ENCODE measurements around the gene MGAT5B.

Gene MGAT5B

GRCh38 chr17:76893623-76894334 is 25.6 kb downstream of the MGAT5B start:
- no peak overlapping the region for H3K4me3 ChIP-seq (ENCODE audit: low read depth, low read length)
- TF ChIP-seq, protein P1, sequence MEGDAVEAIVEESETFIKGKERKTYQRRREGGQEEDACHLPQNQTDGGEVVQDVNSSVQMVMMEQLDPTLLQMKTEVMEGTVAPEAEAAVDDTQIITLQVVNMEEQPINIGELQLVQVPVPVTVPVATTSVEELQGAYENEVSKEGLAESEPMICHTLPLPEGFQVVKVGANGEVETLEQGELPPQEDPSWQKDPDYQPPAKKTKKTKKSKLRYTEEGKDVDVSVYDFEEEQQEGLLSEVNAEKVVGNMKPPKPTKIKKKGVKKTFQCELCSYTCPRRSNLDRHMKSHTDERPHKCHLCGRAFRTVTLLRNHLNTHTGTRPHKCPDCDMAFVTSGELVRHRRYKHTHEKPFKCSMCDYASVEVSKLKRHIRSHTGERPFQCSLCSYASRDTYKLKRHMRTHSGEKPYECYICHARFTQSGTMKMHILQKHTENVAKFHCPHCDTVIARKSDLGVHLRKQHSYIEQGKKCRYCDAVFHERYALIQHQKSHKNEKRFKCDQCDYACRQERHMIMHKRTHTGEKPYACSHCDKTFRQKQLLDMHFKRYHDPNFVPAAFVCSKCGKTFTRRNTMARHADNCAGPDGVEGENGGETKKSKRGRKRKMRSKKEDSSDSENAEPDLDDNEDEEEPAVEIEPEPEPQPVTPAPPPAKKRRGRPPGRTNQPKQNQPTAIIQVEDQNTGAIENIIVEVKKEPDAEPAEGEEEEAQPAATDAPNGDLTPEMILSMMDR (IDR thresholded peaks at IDR 0.05; ENCODE audit: low read depth, low read length) = no peak

DNA sequence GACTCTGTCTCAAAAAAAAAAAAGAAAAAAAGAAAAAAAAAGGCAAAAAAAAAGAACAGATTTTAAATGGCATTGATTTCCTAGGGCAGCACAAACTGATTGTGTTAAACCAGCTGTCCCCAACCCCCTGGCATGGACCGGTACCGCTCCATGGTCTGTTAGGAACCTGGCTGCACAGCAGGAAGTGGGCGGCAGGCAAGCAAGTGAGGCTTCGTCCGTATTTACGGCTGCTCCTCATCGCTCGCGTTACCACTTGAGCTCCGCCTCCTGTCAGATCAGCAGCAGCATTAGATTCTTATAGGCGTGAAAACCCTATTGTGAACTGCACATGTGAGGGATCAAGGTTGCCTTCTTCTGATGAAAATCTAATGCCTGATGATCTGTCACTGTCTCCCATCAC is 26.6 kb downstream of the MGAT5B start:
- H3K4me3 ChIP-seq (ENCODE audit: low read depth, low read length) = no peak overlapping the region

GRCh38 chr17:76897023-76897422 is 28.8 kb downstream of the MGAT5B start:
- TF ChIP-seq, protein P1 (IDR thresholded peaks at IDR 0.05; ENCODE audit: low read depth, low read length) = no peak
- no peak overlapping the region for H3K4me3 ChIP-seq (ENCODE audit: low read depth, low read length)

More for the DNA sequence above, 26.6 kb downstream of the MGAT5B start:
- TF ChIP-seq, protein P1 (IDR thresholded peaks at IDR 0.05; ENCODE audit: low read depth, low read length) = no peak

DNA sequence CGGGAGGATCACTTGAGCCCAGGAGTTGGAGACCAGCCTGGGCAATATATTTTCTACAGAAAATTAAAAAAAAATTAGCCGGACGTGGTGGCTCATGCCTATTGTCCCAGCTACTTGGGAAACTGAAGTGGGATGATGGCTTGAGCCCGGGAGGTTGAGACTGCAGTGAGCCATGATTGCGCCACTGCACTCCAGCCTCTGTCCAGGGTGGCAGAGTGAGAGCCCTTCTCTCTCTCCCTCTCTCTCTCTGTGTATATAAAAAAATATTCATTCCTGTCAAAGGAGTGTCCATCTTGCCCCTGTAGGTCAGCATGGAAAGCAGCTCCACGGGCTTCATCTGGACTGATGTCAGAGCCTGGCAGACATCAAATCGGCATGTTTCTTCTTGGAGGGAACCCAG is 31.2 kb downstream of the MGAT5B start:
- TF ChIP-seq, protein P1 (IDR thresholded peaks at IDR 0.05; ENCODE audit: low read depth, low read length) = no peak
- H3K4me3 ChIP-seq (ENCODE audit: low read depth, low read length) = no peak overlapping the region

- TF ChIP-seq, protein P1 (IDR thresholded peaks at IDR 0.05; ENCODE audit: low read depth, low read length) = no peak
- H3K4me3 ChIP-seq (ENCODE audit: low read depth, low read length) = no peak overlapping the region
These were observed 32.5 kb downstream of the MGAT5B start for GRCh38 chr17:76900723-76901122.

DNA sequence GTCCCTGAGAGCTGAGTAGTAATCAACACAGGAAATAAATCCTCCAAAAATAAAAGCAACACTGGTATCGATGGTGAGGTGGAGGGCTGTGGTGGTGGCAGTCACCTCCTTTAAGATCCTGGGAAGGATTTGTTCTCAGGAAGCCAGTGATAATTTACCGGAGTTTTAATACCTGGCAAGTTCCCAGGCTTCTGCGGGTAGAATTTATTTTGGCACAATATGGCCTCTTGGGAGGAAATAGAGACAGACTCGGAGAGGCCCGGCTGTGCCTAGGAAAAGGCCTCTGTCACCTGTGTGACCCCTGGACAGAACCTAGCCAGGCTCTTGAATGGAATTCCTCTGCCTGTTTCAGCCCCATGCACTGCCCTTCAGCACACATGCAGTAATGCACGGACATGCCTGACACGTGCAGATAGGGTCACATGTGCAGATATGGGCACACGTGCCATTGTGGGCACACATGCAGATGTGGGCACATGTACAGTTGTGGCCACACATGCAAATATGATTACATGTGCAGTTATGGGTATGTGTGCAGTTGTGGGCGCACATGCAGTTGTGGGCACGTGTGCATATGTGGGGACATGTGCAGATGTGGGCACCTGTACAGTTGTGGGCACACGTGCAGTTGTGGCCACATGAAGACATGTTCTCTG is 33.5 kb downstream of the MGAT5B start:
- TF ChIP-seq, protein P1 (IDR thresholded peaks at IDR 0.05; ENCODE audit: low read depth, low read length) = no peak
- H3K4me3 ChIP-seq (ENCODE audit: low read depth, low read length) = no peak overlapping the region

DNA sequence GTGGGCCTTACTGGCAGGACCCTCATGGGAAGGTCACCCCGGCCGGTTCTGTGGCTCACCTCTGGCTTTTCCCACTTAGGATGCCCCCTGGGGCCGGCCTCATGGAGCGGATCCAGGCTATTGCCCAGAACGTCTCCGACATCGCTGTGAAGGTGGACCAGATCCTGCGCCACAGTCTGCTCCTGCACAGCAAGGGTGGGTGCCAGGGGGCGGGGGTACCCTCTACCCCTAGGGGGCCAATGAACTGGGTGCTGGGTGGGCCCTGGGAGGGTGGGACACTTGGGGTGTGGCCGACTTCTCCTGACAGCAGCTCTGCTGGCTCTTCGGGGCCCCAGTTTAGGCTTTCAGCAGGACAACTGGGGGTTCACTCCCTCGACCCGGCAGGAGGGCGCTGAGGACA is 34.3 kb downstream of the MGAT5B start:
- no peak overlapping the region for H3K4me3 ChIP-seq (ENCODE audit: low read depth, low read length)
- TF ChIP-seq, protein P1 (IDR thresholded peaks at IDR 0.05; ENCODE audit: low read depth, low read length) = no peak
